Astrocyte (in vitro differentiated cells and primary cell): ENCODE measurements around the gene PTMS. TPM values are rescaled to one million over a fixed set of nuclear protein-coding genes. Genes with fewer than 3 reads are reported as not detected.

Experiments used
- DNase-seq: peaks from one replicate; pipeline ENCODE4 v3.0.0-alpha.2; 2010; ENCODE audit warnings: low read depth
- FAIRE-seq: peaks from 2 replicates; lab custom pipeline; 2011; peaks lifted over from hg19 to GRCh38; lab: Jason Lieb, UNC
- H2AFZ ChIP-seq: 2 replicates; pipeline ENCODE4 v1.6.0; 2012; ENCODE audit warnings: low read depth, low read length, inconsistent platforms
- H3K27ac ChIP-seq: 2 replicates; pipeline ENCODE4 v1.5.1; 2011; ENCODE audit warnings: low read depth, low read length, inconsistent platforms
- H3K27me3 ChIP-seq: 2 replicates; pipeline ENCODE4 v1.6.0; 2011; ENCODE audit warnings: low read length, inconsistent platforms; ENCODE audit not compliant: insufficient read depth
- H3K36me3 ChIP-seq: 2 replicates; pipeline ENCODE4 v1.5.1; 2011; ENCODE audit warnings: low read length, inconsistent platforms; ENCODE audit not compliant: insufficient read depth
- H3K4me1 ChIP-seq: 2 replicates; pipeline ENCODE4 v1.5.1; 2011; ENCODE audit warnings: low read length, inconsistent platforms; ENCODE audit not compliant: insufficient read depth
- H3K4me2 ChIP-seq: 2 replicates; pipeline ENCODE4 v1.6.0; 2012; ENCODE audit warnings: low read length, inconsistent platforms
- H3K4me3 ChIP-seq: 2 replicates; pipeline ENCODE4 v1.5.1; 2011; ENCODE audit warnings: low read depth, mild to moderate bottlenecking, low read length, inconsistent platforms; ENCODE audit not compliant: insufficient read depth
- H3K79me2 ChIP-seq: 2 replicates; pipeline ENCODE4 v1.6.0; 2012; ENCODE audit warnings: mild to moderate bottlenecking, low read length, inconsistent platforms; ENCODE audit not compliant: insufficient read depth
- H3K9ac ChIP-seq: 2 replicates; pipeline ENCODE4 v1.6.0; 2012; ENCODE audit warnings: mild to moderate bottlenecking, low read length, inconsistent platforms
- H3K9me3 ChIP-seq: 2 replicates; pipeline ENCODE4 v1.5.1; 2012; ENCODE audit warnings: low read depth, mild to moderate bottlenecking, low read length, inconsistent platforms; ENCODE audit not compliant: insufficient read depth
- H4K20me1 ChIP-seq: 2 replicates; pipeline ENCODE4 v1.6.0; 2012; ENCODE audit warnings: low read length, inconsistent platforms; ENCODE audit not compliant: insufficient read depth
- H3K27ac Mint-ChIP-seq: one replicate; pipeline ENCODE4 v1.8.0; 2021; ENCODE audit warnings: mild to moderate bottlenecking, mixed read lengths; ENCODE audit not compliant: unreplicated experiment
- H3K27me3 Mint-ChIP-seq: one replicate; pipeline ENCODE4 v1.8.0; 2021; ENCODE audit warnings: low read depth, mixed read lengths; ENCODE audit not compliant: unreplicated experiment
- H3K36me3 Mint-ChIP-seq: one replicate; pipeline ENCODE4 v1.8.0; 2021; ENCODE audit warnings: low read depth, mixed read lengths; ENCODE audit not compliant: unreplicated experiment
- H3K4me1 Mint-ChIP-seq: one replicate; pipeline ENCODE4 v1.8.0; 2021; ENCODE audit warnings: low read depth, mixed read lengths; ENCODE audit not compliant: unreplicated experiment
- H3K4me3 Mint-ChIP-seq: one replicate; pipeline ENCODE4 v1.8.0; 2021; ENCODE audit warnings: mild to moderate bottlenecking, moderate library complexity, mixed read lengths; ENCODE audit not compliant: unreplicated experiment
- H3K9me3 Mint-ChIP-seq: one replicate; pipeline ENCODE4 v1.8.0; 2021; ENCODE audit warnings: mild to moderate bottlenecking, mixed read lengths; ENCODE audit not compliant: unreplicated experiment
- EZH2 ChIP-seq: IDR thresholded peaks from 2 replicates; pipeline ENCODE4 v1.6.1; 2012; ENCODE audit warnings: mild to moderate bottlenecking, low read length, inconsistent platforms; ENCODE audit not compliant: insufficient read depth
- total RNA-seq: library from RNA; stranded (reverse); gene quantifications from 2 replicates; pipeline ENCODE4 v1.2.1, GENCODE V29; 2021
- TF ChIP-seq, protein P1 (sequence below): IDR thresholded peaks from 2 replicates; pipeline ENCODE4 v1.5.1; 2011; ENCODE audit warnings: low read depth, mild to moderate bottlenecking, inconsistent platforms, low read length, moderate library complexity; ENCODE audit not compliant: insufficient read depth

Gene PTMS
- total RNA-seq, 1 donor from 2014 or later, result 510 TPM

DNA sequence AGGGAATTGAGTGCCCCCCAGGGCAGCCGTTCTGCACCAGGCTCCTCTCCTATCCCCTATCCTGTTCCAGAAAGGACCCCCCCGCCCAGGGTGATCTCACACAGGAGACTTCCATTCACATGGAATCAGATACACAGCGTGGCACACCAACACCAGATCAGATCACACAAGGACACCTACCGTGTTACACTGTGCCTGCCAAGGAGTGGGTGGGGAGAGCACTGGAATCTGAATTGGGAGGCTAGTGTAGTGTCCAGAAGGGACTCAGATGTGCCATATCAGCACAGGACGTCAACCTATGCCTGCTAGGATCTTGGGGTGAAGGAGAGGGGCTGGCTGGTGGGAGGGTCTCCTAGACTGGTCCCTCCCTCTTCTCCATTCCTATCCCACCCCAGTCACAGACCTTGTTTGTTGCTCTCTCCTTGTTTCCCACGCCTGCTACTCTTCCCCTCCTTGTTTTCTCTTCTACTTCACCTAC is 2.3 kb downstream of the PTMS start:
- no peak overlapping the region for H2AFZ ChIP-seq
- H3K79me2 ChIP-seq, result peaks cover 33% of the 10 kb centered on the region
- no peaks in the 10 kb centered on the region for H3K9me3 ChIP-seq
- peak overlapping the region; percentile 95 for H3K4me3 Mint-ChIP-seq
- FAIRE-seq (no peak), DNase-seq (no peak)
- H4K20me1 ChIP-seq, result peaks cover 53% of the 10 kb centered on the region
- H3K27me3 Mint-ChIP-seq, result peaks cover 5% of the 10 kb centered on the region
- no peak overlapping the region for H3K27ac ChIP-seq
- H3K36me3 ChIP-seq, result peaks cover 16% of the 10 kb centered on the region
- H3K4me1 ChIP-seq, result peaks cover 42% of the 10 kb centered on the region
- H3K27ac Mint-ChIP-seq, result peak overlapping the region; percentile 58
- H3K4me2 ChIP-seq, result peak overlapping the region; percentile 94
- peaks cover 22% of the 10 kb centered on the region for H3K36me3 Mint-ChIP-seq
- H3K4me1 Mint-ChIP-seq, result peaks cover 26% of the 10 kb centered on the region
- no peak for TF ChIP-seq EZH2
- TF ChIP-seq, protein P1, sequence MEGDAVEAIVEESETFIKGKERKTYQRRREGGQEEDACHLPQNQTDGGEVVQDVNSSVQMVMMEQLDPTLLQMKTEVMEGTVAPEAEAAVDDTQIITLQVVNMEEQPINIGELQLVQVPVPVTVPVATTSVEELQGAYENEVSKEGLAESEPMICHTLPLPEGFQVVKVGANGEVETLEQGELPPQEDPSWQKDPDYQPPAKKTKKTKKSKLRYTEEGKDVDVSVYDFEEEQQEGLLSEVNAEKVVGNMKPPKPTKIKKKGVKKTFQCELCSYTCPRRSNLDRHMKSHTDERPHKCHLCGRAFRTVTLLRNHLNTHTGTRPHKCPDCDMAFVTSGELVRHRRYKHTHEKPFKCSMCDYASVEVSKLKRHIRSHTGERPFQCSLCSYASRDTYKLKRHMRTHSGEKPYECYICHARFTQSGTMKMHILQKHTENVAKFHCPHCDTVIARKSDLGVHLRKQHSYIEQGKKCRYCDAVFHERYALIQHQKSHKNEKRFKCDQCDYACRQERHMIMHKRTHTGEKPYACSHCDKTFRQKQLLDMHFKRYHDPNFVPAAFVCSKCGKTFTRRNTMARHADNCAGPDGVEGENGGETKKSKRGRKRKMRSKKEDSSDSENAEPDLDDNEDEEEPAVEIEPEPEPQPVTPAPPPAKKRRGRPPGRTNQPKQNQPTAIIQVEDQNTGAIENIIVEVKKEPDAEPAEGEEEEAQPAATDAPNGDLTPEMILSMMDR, result no peak
- H3K9me3 Mint-ChIP-seq, result no peaks in the 10 kb centered on the region
- H3K4me3 ChIP-seq, result peak overlapping the region; percentile 95
- peak overlapping the region; percentile 85 for H3K9ac ChIP-seq
- H3K27me3 ChIP-seq, result no peaks in the 10 kb centered on the region

DNA sequence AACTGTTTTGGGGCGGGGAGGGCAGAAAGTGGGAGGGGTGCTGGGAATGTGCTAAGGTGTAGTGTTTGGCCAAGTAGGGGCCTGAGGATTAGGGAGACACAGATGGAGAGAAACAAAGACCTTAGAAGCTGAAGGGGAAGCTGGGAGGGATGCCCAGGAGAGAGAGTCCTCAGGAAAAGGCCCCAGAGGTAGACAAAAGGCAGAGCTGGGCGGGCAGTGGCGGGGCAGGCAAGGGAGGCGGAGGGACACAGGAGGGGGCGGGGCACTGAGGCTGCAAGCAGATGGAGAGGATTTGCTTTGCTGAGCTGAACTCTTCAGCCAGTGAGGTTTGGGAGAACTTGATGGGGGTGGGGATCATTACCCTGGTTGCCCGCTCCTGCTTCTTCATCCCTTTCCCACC is 2.8 kb downstream of the PTMS start:
- Histone ChIP-seq H2AFZ (no peak overlapping the region), H3K9me3 (no peaks in the 10 kb centered on the region), H3K79me2 (peaks cover 33% of the 10 kb centered on the region), H4K20me1 (peaks cover 53% of the 10 kb centered on the region), H3K36me3 (peaks cover 16% of the 10 kb centered on the region), H3K27me3 (no peaks in the 10 kb centered on the region), H3K27ac (no peak overlapping the region), H3K9ac (peak overlapping the region; percentile 85), H3K4me2 (peak overlapping the region; percentile 94), H3K4me3 (peak overlapping the region; percentile 95), H3K4me1 (peaks cover 37% of the 10 kb centered on the region)
- Mint-ChIP-seq H3K4me1 (peaks cover 24% of the 10 kb centered on the region), H3K4me3 (peak overlapping the region; percentile 95), H3K36me3 (peaks cover 22% of the 10 kb centered on the region), H3K9me3 (no peaks in the 10 kb centered on the region), H3K27me3 (peaks cover 5% of the 10 kb centered on the region), H3K27ac (peak overlapping the region; percentile 58)
- no peak for FAIRE-seq
- TF ChIP-seq EZH2, result no peak
- TF ChIP-seq, protein P1, result no peak
- DNase-seq, result peak; percentile 26

DNA sequence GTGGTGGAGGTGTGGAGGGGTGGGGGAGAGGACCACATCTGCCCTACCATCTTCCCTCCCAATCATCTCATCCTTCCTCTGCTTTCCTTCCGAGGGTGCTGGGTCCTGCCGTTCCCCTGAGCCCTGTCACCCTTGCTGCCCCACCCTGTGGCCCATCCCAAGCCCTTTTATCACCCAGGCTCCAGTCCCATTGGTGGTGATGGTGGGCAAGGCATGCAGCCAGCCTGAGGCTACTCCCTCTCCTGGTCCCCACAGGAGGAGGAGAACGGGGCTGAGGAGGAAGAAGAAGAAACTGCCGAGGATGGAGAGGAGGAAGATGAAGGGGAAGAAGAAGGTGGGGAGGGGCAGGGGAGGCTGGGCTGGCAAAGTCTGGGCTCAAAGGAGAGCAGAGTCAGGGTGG is 3.5 kb downstream of the PTMS start:
- TF ChIP-seq, protein P1, result no peak
- TF ChIP-seq EZH2, result no peak
- H3K79me2 ChIP-seq, result peaks cover 33% of the 10 kb centered on the region
- FAIRE-seq, result no peak
- peak overlapping the region; percentile 94 for H3K4me2 ChIP-seq
- no peak for DNase-seq
- Mint-ChIP-seq H3K4me1 (peaks cover 22% of the 10 kb centered on the region), H3K27ac (no peak overlapping the region), H3K9me3 (no peaks in the 10 kb centered on the region), H3K36me3 (peaks cover 25% of the 10 kb centered on the region), H3K27me3 (peaks cover 12% of the 10 kb centered on the region), H3K4me3 (no peak overlapping the region)
- no peaks in the 10 kb centered on the region for H3K27me3 ChIP-seq
- H3K36me3 ChIP-seq, result peaks cover 16% of the 10 kb centered on the region
- H3K9me3 ChIP-seq, result no peaks in the 10 kb centered on the region
- no peak overlapping the region for H2AFZ ChIP-seq
- H3K27ac ChIP-seq, result no peak overlapping the region
- peaks cover 53% of the 10 kb centered on the region for H4K20me1 ChIP-seq
- no peak overlapping the region for H3K9ac ChIP-seq
- no peak overlapping the region for H3K4me3 ChIP-seq
- peaks cover 36% of the 10 kb centered on the region for H3K4me1 ChIP-seq
